HG03175 (cell line): ENCODE results near the gene SPHK2.

Experiments
- ATAC-seq: cut with Tn5 transposase; IDR thresholded peaks from one replicate; pipeline ENCODE4 v1.9.1; 2021; ENCODE audit warnings: mild to moderate bottlenecking, moderate library complexity; ENCODE audit not compliant: unreplicated experiment

The SPHK2 gene

DNA sequence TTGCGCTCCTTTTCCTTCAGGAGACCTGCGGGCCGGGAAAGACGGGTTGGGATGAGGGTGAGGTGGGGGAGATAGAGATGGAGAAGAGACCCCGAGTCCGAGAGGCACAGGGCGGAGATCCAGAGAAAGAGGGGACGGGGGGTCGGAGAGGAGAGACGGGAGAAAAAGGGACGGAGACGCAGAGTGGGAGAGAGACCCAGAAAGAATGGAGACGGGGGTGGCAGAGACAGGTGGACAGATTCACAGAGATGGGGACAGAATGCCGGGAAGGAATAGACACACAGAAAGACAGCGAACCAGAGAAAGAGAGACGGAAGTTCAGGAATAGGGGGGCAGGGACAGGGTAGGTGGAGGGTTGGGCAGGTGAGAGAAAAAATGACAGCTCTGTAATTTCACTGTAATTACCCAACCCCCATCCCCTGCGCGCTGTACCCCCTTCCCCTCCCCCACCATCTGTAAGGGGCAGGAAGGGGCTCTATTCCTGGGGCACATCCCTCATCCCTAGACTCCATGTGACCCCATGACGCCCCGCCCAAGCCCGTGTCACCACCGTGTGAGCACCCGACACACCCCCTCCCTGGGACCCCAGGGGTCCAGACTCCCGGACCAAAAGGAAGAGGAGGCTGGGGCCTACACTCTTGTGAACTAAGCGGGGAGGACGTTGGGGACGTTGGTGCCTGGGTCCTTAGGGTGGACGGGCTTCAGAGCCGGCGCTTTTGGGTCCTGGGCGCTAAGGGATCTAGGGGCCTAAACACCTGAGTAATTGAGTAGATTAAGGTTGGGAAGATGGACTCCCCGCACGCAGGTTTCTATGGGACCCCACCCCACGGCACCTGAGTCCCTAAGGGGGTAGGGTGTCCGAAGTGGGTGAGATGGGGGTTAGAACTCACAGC lies 16.9 kb downstream of the SPHK2 start:
- no peak for ATAC-seq

- no peak for ATAC-seq
Observed at GRCh38 chr19:48636859-48637448, 17.6 kb downstream of the SPHK2 start, which contains the start of gene DBP. Gene DBP (minus strand): TSS chr19:48637379. CDS start chr19:48636994, 385 bp downstream.

GRCh38 chr19:48637449-48637947 lies 18.2 kb downstream of the SPHK2 start:
- peak; percentile 69 for ATAC-seq

- peak; percentile 14 for ATAC-seq
Observed at GRCh38 chr19:48637948-48638830, 18.9 kb downstream of the SPHK2 start.

GRCh38 chr19:48638831-48639381 lies 19.6 kb downstream of the SPHK2 start:
- no peak for ATAC-seq

DNA sequence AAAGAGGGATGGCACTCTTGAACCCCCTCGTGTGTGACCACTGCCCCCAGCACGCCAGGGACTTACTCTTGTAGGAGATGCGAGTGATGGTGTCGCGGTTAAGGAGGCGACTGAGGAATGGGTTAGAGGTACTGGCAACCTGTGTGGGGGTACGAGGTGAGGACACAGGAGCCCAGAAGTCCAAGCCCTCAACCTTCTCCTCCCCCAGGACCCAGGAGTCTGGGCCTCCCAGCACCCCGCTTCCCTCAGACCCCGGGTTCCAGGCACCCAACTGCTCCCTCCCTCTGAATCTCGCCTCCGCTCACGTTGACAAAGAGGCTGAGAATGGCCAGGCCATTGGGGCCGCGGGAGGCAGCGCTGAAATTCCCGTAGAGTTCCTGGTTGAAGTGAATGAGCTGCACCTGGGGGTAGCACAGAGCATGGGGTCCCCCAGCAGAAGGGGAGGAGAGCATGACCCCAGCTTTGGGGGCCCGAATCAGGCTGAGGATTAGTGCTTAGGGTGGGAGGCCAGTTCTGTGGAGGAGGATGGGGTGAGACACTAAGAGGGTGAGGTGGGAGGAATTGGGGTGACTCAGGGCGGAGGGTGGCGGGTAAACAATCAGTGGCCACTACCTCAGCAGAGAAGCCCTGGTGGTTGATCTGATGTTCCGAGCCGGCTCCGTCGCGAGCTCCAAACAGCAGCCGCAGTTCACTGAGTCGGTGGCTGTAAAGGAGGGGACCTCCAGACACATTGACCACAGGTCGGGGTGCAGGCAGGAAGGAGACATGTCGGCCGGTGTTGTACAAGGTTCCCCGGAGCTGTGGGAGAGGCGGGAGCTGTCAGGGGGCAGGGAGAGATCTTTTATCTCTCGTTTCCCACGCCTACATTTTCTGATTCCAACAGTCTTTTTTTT lies 20.4 kb downstream of the SPHK2 start:
- ATAC-seq = no peak

DNA sequence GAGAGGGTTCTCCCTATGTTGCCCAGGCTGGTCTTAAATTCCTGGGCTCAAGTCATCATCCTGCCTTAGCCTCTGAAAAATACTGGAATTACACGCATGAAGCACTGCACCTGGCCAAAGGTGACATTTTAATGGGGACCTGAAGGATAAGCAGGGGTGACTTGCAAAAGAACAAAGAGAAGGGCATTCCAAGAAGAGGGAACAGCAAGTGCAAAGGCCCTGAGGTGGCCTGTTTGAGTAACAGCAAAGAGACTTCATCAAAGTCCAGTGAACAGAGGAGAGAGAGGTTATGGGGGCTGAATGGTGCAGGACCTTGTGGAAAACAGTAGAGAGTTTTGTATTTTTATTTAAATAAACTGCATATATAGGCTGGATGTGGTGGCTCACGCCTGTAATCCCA lies 22.5 kb downstream of the SPHK2 start:
- no peak for ATAC-seq

GRCh38 chr19:48642862-48643261 lies 23.6 kb downstream of the SPHK2 start:
- ATAC-seq = no peak

DNA sequence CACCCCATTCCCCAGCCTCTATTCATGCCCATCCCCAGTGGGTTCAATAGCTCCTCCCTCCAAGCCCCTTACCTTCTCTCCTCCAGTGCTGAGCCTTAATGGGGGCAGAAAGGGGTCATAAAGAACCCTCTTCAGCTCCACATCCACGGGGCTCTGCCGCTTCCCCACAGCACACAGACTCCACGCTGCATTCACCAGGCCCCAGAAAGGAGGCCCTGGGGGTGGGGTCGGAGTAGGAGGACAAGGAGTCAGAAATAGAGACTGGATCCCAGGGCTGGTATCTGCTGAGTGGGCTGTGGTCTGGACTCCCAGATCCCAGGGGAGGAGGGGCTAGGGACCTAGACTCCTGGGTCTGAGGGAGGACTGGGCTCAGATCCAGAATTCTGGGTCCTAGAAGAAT lies 25.0 kb downstream of the SPHK2 start:
- no peak for ATAC-seq

GRCh38 chr19:48644839-48645619 lies 25.7 kb downstream of the SPHK2 start:
- ATAC-seq = no peak

GRCh38 chr19:48645620-48646000 lies 26.3 kb downstream of the SPHK2 start:
- ATAC-seq = no peak

DNA sequence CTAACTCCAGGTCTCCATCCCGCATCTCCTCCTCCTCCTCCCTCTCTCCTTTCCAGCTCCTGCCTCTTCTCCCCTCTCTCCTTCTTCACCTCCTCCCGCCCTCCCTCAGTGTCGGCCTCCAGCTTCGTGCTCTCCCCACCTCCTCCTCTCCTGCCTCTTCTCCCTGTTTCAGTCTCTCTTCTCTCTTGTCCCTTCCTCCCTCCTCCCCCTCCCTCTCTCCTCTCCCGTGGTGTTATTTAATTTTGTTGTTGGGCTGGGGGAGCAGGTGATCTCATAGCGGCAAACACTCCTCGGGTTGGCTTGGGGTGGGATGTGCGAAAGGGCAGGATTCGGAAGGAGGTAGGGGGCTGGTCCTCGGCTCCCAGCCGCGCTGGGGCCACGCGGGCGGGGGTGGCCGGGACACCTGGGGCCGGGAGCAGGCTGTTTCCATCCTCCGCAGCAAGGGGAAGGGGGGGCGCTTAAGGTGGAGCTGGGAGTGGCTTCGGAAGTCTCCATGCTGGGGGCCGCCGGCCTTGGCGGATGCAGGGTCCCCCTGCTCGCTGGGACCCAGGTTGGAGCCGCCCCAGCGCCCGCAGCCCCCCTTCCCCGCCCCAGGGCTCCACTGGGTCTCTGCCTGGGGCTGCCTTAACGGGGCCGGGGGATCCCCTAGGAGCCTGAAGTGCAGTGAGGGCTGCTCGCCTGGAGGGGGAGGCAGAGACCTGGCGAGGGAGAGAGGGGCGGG lies 26.9 kb downstream of the SPHK2 start, which contains the start of gene CA11:
CA11 (minus strand) TSS at position 187 of the 721 bp plus-strand sequence. CDS start 555 bp downstream, outside the sequence.
- ATAC-seq = peak; percentile 68

- ATAC-seq = no peak
Observed at GRCh38 chr19:48646722-48647216, 27.5 kb downstream of the SPHK2 start.

DNA sequence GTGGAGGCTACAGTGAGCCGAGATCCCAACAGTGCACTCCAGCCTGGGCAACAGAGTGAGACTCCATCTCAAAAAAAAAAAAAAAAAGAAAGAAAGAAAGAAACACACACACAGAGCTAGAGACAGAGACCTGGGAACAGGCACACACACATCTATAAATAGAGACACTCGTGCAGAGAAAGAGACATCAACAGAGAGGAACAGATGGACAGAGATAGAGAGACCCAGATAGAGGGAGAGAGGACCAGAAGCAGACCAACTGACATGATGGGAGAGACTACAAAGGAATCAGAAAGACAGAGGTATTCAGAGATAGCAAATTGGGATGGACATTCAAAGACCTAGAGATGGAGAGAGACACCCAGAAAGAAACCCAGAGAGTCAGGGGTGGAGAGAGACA lies 28.8 kb downstream of the SPHK2 start:
- no peak for ATAC-seq

DNA sequence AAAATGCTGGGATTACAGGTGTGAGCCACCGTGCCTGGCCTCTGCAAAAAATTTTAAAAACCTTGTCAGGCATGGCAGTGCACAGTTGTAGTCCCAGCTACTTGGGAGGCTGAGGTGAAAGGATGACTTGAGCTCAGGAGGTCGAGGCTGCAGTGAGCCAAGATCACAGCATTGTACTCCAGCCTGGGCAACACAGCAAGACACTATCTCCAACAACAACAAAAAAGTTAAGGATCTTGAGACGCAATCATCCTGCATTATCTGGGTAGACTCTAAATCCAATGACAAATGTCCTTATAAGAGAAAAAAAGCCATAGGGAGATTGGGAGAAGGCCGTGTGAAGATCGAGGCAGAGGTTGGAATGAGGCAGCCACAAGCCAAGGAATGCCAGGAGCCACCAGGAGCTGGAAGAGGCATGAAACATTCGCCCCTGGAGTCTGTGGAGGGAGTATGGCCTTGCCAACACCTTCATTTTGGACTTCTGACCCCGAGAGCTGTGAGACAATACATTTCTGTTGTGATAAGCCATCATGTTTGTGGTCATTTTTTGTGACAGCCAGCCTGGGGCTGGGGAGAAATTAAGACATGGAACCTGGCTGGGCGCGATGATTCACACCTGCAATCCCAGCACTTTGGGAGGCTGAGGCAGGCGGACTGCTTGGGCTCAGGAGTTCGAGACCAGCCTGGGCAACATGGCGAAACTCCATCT lies 31.8 kb downstream of the SPHK2 start:
- no peak for ATAC-seq

DNA sequence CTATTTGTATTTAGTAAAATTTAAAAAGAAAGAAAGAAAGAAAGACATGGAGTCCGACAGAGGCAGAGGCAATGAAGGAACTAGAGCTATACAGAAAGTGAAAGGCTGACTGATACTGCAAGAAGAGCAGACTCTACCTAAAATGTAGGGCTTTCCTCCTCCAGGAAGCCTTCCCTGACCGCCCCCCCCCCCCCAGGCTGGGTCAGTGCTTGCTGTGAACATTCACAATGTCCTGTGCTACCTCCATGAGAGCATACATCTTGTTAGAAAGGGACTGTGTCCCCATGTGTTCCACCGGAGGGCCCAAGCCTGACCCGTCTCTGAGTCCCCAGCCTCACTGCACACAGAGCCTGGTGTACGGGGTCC lies 32.4 kb downstream of the SPHK2 start:
- ATAC-seq = no peak

DNA sequence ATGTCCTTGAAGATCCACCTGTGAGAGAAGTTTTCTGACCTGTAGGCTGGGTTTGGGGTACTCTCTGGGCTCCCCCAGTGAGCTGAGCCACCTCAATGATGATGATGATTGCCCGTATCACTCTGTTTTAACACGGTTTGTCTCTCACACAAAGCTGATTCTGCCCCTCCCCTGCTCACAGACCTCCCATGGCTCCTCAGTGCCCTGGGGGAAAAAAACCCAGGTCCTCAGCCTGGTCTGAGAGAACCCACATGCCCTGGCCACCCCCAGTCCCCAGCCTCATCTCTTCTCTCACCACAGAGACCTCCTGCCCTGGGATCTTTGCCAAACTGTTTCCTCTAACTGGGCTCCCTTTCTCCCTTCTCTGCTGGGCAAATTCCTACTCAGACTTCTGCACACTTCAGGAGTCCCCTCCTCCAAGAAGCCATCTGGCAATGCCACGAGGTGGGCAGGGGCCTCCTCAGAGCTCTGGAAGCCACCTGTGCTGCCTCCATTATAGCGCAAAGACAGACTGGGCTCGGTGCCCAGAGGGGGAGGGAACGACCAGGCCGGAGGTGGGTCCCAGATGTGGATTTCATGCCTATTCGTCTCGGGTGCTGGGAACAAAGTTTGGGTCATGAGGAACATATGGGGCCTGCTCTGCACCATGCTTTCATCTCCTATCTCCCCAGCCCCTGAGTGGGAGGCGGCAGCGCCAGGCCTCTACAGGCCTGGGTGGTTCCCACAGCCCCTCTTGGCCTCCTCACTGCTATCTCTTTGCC lies 35.2 kb downstream of the SPHK2 start:
- ATAC-seq = no peak
